GM21381 (cell line): Measurements from ENCODE around the gene TALDO1.

Experiments
- ATAC-seq: cut with Tn5 transposase; IDR thresholded peaks from one replicate; pipeline ENCODE4 v1.9.1; 2021; ENCODE audit warnings: mild to moderate bottlenecking, moderate library complexity; ENCODE audit not compliant: unreplicated experiment

The TALDO1 gene

GRCh38 chr11:714436-714835 lies 32.8 kb upstream of the TALDO1 start:
- ATAC-seq = no peak

DNA sequence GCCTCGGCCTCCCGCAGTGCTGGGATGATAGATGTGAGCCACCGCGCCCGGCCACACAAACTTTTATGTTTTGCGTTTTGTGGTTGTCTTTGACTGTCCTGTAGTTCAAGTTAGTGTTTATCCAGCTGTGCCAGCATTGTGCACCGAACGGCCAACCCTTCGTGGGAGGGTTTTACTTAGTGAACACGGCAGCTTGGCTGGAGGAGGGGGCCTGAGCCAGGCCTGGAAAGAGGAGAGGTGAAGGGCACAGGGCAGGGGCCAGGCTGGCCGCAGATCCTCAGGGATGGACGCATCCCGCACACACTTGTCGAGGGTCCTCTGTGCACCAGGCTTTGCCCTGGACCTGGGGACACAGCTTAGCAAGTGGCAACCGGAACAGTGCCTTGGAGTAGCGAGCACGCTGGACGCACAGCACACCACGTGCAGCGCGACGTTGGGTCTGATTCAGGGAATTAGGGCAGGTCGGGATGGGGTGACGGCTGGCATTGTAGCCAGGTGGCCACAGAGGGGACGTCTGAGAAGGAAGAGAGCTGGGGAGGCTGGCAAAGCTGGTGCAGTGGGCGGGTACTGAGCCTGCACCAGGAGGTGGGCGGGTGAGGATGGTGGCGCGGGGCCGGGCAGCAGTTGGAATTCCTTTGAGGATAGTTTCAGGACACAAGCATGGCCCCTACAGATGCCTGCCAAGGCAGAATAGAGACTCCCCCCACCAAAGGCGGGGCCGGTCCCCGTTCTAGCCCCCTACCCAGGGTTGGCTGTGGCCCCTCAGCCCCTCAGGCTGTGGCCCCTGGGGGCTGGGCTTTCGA lies 27.8 kb upstream of the TALDO1 start:
- ATAC-seq = no peak

GRCh38 chr11:720017-720641 lies 27.1 kb upstream of the TALDO1 start:
- no peak for ATAC-seq

DNA sequence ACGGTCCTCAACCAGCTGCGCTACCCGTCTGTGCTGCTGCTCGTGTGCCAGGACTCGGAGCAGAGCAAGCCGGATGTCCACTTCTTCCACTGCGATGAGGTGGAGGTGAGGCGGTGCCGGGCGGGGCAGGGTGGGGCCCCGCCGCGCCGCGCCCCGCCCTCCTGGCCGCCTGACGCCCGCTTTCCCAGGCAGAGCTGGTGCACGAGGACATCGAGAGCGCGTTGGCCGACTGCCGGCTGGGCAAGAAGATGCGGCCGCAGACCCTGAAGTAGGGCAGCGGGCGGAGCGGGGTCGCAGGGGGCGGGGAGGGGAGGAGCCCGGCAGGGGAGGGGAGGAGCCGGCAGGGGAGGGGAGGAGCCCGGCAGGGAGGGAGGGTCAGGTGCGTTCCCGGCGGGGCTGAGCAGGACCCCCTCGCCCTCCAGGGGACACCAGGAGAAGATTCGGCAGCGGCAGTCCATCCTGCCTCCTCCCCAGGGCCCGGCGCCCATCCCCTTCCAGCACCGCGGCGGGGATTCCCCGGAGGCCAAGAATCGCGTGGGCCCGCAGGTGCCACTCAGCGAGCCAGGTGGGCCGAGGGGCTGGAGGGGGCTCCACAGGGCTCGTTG lies 26.5 kb upstream of the TALDO1 start:
- no peak for ATAC-seq

DNA sequence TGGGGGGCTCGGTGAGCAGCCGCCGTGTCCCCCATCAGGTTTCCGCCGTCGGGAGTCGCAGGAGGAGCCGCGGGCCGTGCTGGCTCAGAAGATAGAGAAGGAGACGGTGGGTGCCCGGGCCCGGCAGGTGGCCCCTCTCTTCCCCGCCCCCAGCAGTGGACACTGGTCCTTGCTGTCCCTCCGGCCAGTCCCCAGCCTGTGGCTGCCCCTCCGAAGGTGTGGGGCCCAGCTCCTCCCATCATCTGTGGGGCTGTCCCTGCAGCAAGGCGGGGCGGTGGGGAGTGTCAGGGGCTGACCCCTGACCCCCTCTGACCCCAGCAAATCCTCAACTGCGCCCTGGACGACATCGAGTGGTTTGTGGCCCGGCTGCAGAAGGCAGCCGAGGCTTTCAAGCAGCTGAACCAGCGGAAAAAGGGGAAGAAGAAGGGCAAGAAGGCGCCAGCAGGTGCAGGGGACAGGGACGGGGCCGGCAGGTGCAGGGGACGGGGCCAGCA lies 26.0 kb upstream of the TALDO1 start:
- ATAC-seq = no peak

GRCh38 chr11:721741-722345 lies 25.4 kb upstream of the TALDO1 start:
- no peak for ATAC-seq

- no peak for ATAC-seq
These were observed 24.9 kb upstream of the TALDO1 start for GRCh38 chr11:722346-722811.

DNA sequence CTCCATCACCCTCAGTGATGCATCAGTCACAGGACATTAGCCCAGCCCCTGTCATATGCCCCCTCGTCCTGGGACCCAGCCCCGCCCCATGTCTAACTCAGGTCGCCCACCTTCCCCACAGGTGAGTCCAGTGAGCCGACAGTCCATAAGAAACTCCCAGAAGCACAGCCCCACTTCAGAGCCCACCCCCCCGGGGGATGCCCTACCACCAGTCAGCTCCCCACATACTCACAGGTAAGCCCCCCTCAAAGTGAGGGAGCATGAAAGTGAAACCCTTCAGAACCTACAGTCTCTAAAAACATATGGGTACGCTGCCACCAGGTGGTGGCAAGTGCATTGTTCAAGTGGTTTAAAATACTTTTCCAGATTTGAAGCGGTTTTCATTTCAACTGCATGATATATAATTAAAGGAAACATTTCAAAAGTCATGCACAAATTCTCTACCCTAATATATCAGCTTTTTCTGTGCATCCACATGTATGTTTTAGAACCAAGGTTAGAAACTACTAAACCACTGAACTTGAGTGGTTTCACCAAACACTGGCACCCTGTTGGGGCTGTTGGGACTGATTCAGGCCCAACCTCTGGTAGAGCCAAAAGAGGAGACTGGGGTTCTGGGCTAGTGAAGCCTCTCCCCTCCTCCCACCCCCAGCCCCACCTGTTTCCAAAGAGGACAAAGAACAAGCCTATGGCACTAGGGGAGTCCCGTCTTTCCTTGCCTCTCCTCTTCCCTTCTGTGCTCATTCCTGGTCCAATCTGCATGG lies 24.0 kb upstream of the TALDO1 start:
- ATAC-seq = no peak

DNA sequence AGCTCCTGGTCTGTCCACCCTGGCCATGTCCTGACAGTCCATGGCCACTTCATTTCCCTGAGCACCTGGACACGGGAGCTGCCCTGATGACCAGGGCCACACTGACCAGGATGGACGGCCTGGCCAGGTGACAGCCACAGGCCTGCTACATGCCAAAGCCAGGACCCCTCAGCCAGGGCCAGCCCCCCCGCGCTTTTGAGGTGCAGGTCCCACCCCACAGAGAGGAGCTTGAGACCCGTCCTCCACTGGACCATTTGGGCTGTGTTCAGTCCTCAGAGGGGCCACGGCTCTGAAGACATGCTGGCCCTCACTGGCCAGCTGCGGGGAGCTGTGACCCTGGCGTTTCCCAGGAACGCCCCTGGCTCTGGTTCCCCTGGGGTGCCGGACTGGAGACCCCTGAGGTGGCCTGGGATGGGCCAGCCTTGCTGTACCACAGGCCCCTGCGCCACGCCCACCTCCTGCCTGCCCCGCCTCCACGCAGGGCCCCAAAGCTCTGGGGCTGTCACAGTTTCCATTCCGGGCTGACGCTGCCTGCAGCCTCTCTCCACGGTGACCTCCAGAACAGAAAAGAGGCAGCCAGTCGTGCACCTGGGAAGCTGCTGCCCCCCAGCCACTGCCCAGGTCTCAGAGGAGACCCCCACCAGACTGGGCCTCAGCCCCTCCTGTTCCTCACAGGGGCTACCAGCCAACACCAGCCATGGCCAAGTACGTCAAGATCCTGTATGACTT lies 23.1 kb upstream of the TALDO1 start:
- ATAC-seq = no peak

- no peak for ATAC-seq
These were observed 22.4 kb upstream of the TALDO1 start for GRCh38 chr11:724778-725386.

DNA sequence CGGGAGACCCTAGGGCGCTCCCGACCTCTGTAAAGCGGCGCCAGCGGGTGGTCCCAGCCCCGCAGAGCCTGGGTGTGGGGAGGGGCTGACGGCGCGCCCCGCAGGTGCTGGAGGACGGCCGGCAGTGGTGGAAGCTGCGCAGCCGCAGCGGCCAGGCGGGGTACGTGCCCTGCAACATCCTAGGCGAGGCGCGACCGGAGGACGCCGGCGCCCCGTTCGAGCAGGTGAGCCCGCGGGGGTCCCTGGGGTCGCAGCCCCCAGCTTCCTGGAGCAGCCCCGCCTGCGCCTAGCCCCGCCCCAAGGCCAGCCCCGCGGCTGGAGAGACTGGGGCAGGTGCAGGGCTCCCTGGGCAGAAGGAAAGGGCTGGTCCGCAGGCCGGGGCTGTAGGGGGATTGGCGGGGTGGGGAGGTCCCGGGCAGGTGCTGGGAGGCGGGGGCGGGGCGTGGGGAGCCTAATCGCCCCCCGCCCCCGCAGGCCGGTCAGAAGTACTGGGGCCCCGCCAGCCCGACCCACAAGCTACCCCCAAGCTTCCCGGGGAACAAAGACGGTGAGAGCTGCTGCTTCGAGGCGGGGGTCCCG lies 21.6 kb upstream of the TALDO1 start:
- ATAC-seq = no peak

DNA sequence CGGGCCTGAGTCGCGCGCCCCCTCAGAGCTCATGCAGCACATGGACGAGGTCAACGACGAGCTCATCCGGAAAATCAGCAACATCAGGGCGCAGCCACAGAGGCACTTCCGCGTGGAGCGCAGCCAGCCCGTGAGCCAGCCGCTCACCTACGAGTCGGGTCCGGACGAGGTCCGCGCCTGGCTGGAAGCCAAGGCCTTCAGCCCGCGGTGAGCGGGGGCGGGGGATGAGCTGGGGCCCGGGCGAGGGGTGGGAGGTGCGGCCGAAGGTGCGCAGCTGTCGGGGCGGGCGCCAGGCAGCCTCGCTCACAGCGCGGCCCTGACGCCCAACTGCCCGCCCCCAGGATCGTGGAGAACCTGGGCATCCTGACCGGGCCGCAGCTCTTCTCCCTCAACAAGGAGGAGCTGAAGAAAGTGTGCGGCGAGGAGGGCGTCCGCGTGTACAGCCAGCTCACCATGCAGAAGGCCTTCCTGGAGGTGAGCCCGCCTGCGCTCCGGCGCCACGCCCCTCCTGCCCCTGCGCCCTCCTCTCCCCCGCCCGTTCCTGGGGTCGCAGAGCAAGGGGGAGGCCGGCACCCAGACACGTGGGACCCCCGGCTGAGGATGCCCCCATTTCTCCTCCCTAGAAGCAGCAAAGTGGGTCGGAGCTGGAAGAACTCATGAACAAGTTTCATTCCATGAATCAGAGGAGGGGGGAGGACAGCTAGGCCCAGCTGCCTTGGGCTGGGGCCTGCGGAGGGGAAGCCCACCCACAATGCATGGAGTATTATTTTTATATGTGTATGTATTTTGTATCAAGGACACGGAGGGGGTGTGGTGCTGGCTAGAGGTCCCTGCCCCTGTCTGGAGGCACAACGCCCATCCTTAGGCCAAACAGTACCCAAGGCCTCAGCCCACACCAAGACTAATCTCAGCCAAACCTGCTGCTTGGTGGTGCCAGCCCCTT lies 20.7 kb upstream of the TALDO1 start:
- ATAC-seq = peak; percentile 30

- ATAC-seq = no peak
These were observed 20.0 kb upstream of the TALDO1 start for GRCh38 chr11:727281-727701.

DNA sequence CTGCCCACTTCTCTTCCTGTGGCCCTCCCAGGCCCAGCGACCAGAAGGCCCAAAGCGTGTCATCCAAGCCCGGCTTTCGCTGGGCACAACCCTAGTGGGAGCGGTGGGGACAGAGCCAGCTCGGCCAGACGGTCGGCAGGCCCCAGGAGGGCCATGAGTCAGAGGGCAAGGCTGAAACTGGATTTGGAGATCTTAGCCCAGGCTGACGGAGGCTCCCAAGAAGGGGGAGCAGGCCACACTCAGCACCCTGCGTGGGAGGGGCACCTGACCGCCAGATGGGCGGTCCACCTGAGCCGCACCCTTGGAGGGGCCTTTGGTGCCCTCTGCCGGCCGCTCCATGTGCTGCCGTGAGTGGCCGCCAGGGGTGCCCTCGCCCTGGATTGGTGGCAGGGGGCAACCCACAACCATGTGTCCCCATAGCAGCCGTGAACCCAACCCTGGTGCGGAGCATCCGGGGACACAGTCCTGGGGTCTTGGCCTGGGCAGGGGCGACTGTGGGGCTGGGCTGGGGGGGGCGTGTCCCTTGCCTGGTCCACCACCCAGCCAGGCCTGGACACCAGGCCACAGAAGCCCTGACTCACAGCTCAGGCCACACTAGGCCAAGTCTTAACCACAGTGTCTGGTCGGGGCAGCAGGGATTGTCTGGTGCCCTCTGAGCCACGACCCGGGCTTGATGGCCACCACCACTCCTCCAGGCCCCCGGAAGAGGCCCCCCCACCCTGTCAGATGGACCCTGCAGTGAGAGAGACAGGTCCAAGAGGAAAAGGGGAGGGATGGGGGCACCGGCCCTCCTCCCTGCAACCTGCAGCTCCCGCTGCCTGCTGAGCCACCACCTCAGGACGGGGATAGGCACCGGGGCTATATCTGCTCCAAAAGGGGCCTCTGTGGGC lies 19.2 kb upstream of the TALDO1 start:
- ATAC-seq = peak; percentile 37

DNA sequence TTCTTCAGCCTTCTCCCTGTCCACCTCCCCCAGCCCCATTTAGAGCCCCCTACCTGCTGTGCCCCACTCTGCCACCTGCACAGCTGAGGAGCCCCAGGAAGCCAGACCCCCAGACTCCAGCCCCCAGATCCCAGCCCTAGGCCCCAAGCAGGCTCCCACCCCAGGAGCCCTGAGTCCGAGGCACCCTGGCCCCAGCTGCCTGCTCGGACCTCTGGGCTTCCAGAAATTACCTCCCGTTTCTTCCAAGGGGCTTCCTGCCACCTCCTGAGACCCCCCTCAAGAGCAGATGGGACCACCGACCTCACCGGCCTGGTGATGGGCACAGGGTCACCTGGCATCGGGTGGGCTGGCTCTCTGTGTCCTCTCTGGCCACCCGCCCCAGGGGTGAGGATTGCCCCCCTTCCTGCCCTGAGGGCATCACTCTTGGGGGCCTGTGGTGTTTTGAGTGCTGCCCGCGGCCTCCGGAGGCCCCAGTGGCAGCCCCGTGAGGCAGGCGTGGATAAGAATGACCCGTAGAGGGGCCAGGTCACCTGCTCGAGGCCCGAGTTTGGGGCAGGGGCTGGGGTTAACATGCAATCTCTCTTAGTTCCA lies 18.3 kb upstream of the TALDO1 start:
- ATAC-seq = no peak

- no peak for ATAC-seq
These were observed 17.7 kb upstream of the TALDO1 start for GRCh38 chr11:729492-730074.
